ENCODE results near the gene DDX5.

The DDX5 gene

DNA sequence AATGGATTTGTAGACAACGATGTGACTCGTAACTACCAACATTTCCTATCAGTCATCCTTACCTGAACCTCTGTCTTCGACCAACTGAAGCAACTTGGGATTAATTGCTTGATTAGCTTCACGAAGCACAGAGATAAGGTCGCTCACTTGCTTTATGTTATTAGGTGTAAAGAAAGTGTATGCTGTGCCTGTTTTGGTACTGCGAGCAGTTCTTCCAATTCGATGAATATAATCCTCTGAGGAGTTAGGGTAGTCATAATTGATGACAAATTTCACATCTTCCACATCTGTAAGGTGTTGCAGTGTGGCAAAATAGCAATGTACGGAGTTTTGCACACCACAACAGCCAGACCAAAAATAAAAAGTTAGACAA lies 5.6 kb downstream of the DDX5 start:
- no peak overlapping the region for H3K4me3 ChIP-seq (ENCODE audit: low read depth, low read length)
- H3K4me1 ChIP-seq (ENCODE audit: control insufficient read depth, insufficient read depth, low read length), result no peaks in the 10 kb centered on the region
- H3K36me3 ChIP-seq (ENCODE audit: control insufficient read depth in 2 of 2, insufficient read depth in 1 of 2, low read length in 2 of 2), result peaks cover 28 to 75% of the 10 kb centered on the region in 2 experiments; a peak in 2 of 3 replicates
- CTCF ChIA-PET, result interaction anchor here (0.6 kb wide), 2 partner anchors 45 to 636 kb away, joined by 3 read pairs; no protein-coding TSS in a partner anchor
- no peak overlapping the region for H3K27ac ChIP-seq (ENCODE audit: extremely low read depth, low read depth, low read length)
- TF ChIP-seq ZNF423 (tag by site-specific recombination; IDR thresholded peaks at IDR 0.05) (no peak), ZNF791 (tag by site-specific recombination; IDR thresholded peaks at IDR 0.05) (no peak), ZNF626 (tag by site-specific recombination; IDR thresholded peaks at IDR 0.05) (no peak), ZNF155 (tag by site-specific recombination; IDR thresholded peaks at IDR 0.05) (no peak), ZBTB1 (tag by site-specific recombination; IDR thresholded peaks at IDR 0.05) (no peak), ZNF24 (tag by site-specific recombination; IDR thresholded peaks at IDR 0.05) (no peak), IKZF3 (tag by site-specific recombination; IDR thresholded peaks at IDR 0.05) (no peak), HOXA7 (CRISPR knock-in tag; IDR thresholded peaks at IDR 0.05; ENCODE audit: borderline replicate concordance) (no peak), ZNF677 (tag by site-specific recombination; IDR thresholded peaks at IDR 0.05) (no peak), ZNF274 (IDR thresholded peaks at IDR 0.05; ENCODE audit: low read length) (no peak), ZNF274 (tag by site-specific recombination; IDR thresholded peaks at IDR 0.05; ENCODE audit: borderline replicate concordance) (no peak), ZNF214 (tag by site-specific recombination; IDR thresholded peaks at IDR 0.05; ENCODE audit: borderline replicate concordance) (no peak)
- TF ChIP-seq, protein P1, sequence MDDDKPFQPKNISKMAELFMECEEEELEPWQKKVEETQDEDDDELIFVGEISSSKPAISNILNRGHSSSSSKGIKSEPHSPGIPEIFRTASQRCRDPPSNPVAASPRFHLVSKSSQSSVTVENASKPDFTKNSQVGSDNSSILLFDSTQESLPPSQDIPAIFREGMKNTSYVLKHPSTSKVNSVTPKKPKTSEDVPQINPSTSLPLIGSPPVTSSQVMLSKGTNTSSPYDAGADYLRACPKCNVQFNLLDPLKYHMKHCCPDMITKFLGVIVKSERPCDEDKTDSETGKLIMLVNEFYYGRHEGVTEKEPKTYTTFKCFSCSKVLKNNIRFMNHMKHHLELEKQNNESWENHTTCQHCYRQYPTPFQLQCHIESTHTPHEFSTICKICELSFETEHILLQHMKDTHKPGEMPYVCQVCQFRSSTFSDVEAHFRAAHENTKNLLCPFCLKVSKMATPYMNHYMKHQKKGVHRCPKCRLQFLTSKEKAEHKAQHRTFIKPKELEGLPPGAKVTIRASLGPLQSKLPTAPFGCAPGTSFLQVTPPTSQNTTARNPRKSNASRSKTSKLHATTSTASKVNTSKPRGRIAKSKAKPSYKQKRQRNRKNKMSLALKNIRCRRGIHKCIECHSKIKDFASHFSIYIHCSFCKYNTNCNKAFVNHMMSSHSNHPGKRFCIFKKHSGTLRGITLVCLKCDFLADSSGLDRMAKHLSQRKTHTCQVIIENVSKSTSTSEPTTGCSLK (tag by site-specific recombination; IDR thresholded peaks at IDR 0.05), result no peak
- TF ChIP-seq, protein P2, sequence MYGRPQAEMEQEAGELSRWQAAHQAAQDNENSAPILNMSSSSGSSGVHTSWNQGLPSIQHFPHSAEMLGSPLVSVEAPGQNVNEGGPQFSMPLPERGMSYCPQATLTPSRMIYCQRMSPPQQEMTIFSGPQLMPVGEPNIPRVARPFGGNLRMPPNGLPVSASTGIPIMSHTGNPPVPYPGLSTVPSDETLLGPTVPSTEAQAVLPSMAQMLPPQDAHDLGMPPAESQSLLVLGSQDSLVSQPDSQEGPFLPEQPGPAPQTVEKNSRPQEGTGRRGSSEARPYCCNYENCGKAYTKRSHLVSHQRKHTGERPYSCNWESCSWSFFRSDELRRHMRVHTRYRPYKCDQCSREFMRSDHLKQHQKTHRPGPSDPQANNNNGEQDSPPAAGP (tag by site-specific recombination; IDR thresholded peaks at IDR 0.05), result no peak
- TF ChIP-seq, protein P3, sequence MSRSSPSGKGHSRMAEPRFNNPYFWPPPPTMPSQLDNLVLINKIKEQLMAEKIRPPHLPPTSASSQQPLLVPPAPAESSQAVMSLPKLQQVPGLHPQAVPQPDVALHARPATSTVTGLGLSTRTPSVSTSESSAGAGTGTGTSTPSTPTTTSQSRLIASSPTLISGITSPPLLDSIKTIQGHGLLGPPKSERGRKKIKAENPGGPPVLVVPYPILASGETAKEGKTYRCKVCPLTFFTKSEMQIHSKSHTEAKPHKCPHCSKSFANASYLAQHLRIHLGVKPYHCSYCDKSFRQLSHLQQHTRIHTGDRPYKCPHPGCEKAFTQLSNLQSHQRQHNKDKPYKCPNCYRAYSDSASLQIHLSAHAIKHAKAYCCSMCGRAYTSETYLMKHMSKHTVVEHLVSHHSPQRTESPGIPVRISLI (tag by site-specific recombination; IDR thresholded peaks at IDR 0.05), result no peak
- TF ChIP-seq, protein P4, sequence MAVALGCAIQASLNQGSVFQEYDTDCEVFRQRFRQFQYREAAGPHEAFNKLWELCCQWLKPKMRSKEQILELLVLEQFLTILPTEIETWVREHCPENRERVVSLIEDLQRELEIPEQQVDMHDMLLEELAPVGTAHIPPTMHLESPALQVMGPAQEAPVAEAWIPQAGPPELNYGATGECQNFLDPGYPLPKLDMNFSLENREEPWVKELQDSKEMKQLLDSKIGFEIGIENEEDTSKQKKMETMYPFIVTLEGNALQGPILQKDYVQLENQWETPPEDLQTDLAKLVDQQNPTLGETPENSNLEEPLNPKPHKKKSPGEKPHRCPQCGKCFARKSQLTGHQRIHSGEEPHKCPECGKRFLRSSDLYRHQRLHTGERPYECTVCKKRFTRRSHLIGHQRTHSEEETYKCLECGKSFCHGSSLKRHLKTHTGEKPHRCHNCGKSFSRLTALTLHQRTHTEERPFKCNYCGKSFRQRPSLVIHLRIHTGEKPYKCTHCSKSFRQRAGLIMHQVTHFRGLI (tag by site-specific recombination; IDR thresholded peaks at IDR 0.05), result no peak
- POLR2A ChIA-PET, result no interaction called here
- H3K9me3 ChIP-seq (ENCODE audit: control insufficient read depth, insufficient read depth, low read depth, low read length), result no peaks in the 10 kb centered on the region

DNA sequence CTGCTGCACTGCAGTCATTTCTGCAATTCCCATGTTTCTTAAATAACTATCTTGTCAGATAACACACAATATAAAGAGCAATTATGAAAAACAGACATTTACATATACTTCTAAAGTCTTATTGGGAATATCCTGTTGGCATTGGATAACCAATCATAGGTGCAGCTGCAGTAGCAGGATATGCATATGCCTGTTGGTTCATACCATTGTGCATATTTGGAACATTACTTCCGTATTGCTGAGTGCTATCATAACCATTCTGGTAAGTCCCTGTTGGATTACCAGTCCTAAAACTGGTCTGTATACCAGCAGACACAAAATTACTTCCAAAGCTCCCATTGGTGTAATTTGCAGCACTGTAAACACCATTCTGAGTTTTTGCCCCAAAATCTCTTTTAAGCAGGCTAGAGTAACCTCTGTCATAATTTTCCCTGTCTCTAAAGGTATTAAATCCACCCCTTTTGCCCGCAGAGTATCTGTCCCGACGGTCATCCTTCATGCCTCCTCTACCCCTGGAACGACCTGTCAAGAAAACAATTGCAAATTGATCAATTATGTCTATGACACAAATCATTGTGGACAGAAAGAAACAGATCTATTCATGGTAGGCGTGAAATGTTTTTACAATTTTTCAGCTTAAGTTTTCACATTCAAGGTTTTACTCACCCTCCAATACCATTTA lies 6.1 kb downstream of the DDX5 start:
- Histone ChIP-seq H3K4me1 (ENCODE audit: control insufficient read depth, insufficient read depth, low read length) (no peaks in the 10 kb centered on the region), H3K9me3 (ENCODE audit: control insufficient read depth, insufficient read depth, low read depth, low read length) (no peaks in the 10 kb centered on the region), H3K36me3 (ENCODE audit: control insufficient read depth in 2 of 2, insufficient read depth in 1 of 2, low read length in 2 of 2) (peaks cover 28 to 73% of the 10 kb centered on the region in 2 experiments), H3K27ac (ENCODE audit: extremely low read depth, low read depth, low read length) (no peak overlapping the region), H3K4me3 (ENCODE audit: low read depth, low read length) (no peak overlapping the region)
- ChIA-PET POLR2A (no interaction called here), CTCF (interaction anchor here (0.6 to 0.7 kb wide), 3 partner anchors 45 to 636 kb away, joined by 3 to 4 read pairs (median 3); no protein-coding TSS in a partner anchor)
- no peak for TF ChIP-seq TCF7L2 (IDR thresholded peaks at IDR 0.05; ENCODE audit: borderline replicate concordance, low read depth, low read length)
- no peak for TF ChIP-seq ZNF19 (tag by site-specific recombination; IDR thresholded peaks at IDR 0.05; ENCODE audit: low read depth)
- TF ChIP-seq GLIS2 (tag by site-specific recombination; IDR thresholded peaks at IDR 0.05), result no peak
- TF ChIP-seq ZNF654 (tag by site-specific recombination; IDR thresholded peaks at IDR 0.05; ENCODE audit: low read depth), result no peak
- no peak for TF ChIP-seq ZNF510 (tag by site-specific recombination; IDR thresholded peaks at IDR 0.05; ENCODE audit: insufficient replicate concordance)
- no peak for TF ChIP-seq ZNF311 (tag by site-specific recombination; IDR thresholded peaks at IDR 0.05; ENCODE audit: borderline replicate concordance)
- TF ChIP-seq, protein P5, sequence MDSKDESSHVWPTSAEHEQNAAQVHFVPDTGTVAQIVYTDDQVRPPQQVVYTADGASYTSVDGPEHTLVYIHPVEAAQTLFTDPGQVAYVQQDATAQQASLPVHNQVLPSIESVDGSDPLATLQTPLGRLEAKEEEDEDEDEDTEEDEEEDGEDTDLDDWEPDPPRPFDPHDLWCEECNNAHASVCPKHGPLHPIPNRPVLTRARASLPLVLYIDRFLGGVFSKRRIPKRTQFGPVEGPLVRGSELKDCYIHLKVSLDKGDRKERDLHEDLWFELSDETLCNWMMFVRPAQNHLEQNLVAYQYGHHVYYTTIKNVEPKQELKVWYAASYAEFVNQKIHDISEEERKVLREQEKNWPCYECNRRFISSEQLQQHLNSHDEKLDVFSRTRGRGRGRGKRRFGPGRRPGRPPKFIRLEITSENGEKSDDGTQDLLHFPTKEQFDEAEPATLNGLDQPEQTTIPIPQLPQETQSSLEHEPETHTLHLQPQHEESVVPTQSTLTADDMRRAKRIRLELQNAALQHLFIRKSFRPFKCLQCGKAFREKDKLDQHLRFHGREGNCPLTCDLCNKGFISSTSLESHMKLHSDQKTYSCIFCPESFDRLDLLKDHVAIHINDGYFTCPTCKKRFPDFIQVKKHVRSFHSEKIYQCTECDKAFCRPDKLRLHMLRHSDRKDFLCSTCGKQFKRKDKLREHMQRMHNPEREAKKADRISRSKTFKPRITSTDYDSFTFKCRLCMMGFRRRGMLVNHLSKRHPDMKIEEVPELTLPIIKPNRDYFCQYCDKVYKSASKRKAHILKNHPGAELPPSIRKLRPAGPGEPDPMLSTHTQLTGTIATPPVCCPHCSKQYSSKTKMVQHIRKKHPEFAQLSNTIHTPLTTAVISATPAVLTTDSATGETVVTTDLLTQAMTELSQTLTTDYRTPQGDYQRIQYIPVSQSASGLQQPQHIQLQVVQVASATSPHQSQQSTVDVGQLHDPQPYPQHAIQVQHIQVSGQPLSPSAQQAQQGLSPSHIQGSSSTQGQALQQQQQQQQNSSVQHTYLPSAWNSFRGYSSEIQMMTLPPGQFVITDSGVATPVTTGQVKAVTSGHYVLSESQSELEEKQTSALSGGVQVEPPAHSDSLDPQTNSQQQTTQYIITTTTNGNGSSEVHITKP (tag by site-specific recombination; IDR thresholded peaks at IDR 0.05), result peak; percentile 76
- TF ChIP-seq ZNF341 (tag by site-specific recombination; IDR thresholded peaks at IDR 0.05; ENCODE audit: low read depth), result no peak
- TF ChIP-seq WT1 (tag by site-specific recombination; IDR thresholded peaks at IDR 0.05), result no peak
